Femur (tissue), 1 donor: ENCODE results near the gene FOXL2NB.
A peak's percentile ranks its signal among the peaks of the same experiment; 100 is the strongest.

Source experiments
- DNase-seq: peaks from one replicate; pipeline ENCODE4 v3.0.0-alpha.2; 2017

Gene FOXL2NB

DNA sequence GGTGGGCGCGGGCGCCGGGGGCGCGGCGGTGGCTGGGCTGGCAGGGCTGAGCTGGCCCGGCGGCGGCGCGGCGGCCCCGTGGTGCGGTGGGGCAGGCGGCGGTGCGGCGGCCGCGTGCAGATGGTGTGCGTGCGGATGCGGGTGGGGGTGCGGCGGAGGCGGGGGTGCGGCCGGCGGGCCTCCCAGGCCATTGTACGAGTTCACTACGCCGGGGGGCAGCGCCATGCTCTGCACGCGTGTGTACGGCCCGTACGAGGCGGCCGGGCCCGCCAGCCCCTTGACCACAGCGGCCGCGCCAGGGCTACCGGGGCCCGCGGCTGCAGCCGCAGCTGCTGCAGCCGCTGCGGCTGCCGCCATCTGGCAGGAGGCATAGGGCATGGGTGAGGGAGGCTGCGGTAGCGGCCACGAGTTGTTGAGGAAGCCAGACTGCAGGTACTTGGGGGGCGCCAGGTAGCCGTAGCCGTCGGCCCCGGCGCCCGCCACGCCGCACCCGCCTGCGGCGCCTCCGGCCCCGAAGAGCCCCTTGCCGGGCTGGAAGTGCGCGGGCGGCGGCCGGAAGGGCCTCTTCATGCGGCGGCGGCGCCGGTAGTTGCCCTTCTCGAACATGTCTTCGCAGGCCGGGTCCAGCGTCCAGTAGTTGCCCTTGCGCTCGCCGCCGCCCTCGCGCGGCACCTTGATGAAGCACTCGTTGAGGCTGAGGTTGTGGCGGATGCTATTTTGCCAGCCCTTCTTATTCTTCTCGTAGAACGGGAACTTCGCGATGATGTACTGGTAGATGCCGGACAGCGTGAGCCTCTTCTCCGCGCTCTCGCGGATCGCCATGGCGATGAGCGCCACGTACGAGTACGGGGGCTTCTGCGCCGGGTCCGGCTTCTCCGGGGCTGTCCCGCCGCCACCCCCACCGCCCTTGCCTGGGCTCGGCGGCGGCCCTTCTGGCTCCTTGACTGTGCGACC is 1.0 kb upstream of the FOXL2NB start:
- DNase-seq, result no peak

DNA sequence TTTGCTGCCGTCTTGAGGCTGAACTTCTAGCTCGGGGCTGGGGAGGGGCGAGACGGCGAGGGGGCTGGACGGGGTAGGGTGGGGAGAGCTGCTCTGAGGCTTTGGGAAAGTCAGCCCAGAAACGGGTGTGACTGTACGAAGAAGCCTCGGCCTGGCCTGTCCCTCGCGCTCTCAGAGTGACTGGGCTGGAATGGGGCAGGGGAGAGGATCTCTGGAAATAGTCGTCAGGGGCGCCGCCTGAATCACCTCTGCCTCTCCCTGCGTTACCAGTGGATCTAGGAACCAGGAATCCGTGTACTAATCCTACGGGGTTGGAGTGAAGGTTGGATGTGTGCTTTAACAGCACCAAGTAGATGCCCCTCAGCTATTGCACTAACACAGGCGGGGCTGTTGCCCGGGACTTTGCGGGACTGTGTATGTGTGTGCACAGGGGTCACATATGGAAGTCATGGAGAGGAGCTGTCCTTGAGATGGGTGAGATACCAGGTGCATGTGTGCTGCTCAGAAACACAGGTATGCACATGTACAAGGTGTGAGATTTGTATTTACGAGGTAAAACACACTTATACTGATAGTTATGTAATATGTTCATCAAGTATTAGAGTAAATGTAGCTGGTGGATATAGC is 591 bp downstream of the FOXL2NB start:
- DNase-seq, result no peak

DNA sequence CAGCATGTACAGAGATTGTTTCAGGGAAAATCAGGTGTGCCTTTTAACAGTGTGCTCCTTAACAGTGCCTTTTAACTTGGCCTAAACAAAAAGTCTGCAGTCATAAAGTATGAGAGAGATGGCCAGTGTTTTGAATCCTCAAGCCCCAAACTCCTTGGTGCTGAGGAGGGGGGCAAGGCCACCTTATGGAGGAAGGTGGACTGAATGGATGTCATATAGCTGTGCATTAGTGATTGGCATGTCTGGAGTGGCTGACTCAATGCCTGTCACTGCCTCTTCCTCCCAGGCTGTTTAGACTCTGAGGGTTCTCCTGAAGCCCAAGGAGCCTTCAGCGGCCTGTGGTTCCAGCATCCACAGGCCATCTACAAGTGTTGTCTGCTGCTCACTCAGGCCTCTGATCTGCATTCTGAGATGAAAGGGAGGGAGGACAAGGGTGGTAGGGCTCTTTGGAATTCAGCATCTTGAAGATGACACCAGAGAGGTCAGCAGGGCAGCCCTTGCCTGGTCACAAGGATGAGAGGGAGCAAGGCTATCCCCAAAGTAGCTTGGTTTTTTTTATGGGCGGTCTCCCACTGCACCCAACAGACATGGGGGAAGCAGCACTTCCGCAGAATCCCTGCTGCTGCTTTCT is 1.5 kb downstream of the FOXL2NB start:
- no peak for DNase-seq

DNA sequence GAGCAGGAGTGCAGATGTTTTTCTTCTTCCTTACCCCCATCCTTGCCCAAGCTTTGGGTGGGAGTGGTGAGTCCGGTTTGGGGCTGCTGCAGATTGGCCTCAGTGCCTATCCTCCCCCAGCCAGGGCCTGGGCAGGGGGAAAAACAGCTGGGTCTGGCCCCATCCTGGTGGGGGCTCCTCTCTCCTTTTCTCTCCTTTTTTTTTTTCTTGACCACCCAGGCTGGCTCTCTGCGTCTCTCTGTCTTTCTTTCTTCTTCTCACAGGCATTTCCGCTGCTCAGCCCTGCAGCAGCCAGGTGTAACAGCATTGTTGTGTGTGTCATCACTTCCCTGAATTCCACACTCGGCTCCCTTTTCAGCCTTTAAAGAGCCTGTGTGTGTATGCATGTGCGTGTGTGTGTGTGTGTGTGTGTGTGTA is 2.0 kb downstream of the FOXL2NB start:
- DNase-seq, result no peak

DNA sequence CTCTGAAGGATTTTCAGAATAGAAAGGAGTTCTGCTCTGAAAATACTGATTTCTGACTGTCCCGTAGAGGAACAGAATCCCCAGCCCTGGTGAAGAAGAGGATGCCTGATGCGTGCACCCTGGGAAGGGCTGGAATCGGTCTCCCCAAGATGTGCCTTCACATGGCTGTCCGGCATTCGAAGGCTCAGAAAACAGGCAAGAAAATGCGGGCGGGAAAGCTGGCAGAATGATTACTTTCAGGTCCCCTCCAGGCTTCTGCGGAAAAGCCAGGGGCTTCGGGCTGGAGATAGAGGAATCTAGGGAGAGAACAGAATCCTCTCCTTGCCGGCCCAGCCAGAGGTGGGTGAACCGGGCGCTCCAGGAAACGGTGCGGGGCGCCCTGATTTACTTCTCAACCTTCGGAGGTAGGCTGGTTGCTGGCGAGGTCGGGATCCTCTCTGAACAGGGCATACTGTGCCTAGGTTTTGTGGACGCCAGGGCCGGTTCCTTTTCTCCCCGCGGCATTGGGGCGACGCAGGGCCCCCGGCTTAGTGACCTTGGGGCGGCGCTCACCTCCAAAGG is 2.5 kb downstream of the FOXL2NB start:
- DNase-seq, result no peak

DNA sequence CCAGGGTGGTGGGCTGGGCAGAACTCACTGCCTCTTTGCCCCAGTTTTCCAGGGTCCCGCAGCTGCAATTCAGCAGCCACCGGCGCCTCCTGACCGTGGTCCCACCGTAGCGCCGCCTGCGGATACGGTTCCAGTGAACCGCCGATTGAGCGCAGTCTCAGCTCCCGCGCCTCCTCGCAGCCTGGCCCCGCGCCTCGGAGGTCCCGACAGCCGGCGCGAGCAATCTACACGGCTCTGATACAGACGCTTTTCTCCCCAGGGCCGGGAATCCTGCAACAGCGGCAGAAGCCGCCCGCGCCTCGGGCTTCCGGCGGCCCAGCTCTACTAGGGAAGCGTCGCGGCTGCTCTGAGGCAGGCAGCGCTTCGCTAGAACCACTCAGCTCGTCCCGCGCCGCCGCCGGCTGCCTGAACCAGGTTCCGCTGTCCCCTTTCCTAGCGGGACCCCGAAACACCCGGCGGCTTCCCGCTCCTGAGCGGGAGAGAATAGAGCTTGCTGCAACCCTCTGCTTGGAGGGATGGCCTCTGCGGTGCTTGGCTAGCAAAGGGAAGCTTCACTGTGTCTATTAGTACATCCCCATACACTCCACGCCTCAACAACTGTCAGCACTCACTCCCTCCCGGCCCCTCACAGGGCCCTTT is 3.1 kb downstream of the FOXL2NB start:
- peak; percentile 47 for DNase-seq

DNA sequence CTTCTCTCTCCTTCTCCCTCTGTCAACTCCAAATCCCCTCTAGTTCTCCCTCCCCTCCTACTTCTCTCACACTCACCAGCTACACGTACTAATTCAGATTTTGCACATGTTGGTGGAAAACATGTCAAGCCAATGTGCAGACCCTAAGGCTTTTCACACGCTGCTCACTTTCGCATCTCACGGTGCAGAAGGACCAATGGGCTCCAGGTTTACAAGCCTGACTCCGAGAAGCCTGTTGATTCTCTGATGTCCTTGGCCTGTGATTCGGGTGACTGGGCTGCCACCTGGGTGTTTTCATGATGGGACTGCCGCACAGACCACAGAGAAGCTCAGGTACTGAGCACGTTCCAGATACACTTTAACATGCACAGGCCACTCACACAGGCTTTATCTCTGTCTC is 3.7 kb downstream of the FOXL2NB start:
- DNase-seq, result no peak

DNA sequence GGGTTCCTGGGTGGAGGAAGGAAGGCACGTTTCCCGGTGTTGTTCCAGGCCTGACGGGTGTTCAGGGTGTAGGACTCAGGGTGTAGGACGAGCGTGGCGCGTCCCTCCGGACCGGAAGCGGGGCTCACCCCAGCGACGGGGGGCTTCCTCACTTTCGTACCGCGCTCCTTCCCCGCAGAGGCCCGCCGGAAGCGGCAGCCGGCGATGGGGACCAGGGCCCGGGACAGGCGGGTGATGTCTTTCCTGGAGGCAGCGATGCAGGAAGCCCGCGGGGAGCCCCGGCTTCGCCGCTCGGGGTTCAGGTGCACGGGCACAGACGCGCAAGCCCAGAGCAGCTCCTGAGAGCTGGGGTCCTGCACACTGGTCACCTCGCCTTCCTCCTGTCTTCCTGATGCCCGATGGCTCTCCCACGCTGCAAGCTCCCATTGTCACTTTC is 13.4 kb downstream of the FOXL2NB start:
- no peak for DNase-seq

DNA sequence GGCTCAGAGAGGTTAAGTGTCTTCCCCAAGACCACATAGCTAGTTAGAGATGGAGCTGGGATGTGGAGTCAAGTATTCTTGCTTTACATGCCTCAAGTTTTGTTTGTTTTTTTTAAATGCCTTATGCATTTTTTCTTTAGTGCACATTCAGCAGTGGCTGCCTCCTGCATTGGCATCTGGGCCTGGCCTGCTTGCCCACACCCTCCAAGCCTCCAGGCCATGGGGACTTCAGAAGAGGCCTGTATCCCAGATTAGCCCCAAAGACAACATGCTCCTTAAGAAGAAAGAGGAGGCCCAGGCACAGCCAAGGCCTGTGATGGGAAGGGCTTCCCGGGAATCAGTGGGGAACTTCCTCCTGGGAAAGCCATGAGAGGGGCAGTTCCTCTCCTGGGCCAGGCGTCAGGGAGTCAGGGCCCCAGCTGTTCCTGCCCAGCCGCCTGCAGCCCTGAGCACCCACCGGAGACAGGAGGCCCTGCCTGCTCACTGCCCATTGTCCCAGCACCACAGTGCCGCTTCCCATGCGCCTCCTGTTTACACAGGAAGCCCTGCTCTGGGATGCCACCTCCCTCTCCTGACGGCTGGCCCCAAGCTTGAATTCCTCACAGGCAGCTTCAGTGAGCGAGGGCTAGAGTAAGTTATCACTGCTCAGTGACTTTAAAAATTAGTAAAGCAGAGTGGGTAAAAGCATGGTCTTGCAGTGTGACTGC is 16.0 kb downstream of the FOXL2NB start:
- DNase-seq, result no peak

DNA sequence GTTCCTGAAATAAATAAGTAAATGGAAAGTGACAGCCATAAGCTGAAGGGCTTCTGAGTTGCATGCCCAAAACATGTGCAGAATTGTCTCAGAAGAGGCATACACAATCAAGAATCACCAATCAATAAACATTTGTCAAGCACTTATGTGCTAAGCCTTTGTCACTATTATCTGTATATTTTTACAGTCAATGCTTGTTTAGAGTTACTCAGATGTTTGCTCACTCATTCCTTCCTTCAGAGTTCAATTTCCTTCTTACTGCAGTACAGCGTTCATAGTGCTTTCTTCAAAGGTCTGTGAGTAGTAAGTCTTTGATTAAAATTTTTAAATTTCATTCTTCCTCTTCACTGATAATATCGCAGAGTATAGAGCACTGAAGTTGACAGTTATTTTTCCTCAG is 17.2 kb downstream of the FOXL2NB start:
- no peak for DNase-seq

DNA sequence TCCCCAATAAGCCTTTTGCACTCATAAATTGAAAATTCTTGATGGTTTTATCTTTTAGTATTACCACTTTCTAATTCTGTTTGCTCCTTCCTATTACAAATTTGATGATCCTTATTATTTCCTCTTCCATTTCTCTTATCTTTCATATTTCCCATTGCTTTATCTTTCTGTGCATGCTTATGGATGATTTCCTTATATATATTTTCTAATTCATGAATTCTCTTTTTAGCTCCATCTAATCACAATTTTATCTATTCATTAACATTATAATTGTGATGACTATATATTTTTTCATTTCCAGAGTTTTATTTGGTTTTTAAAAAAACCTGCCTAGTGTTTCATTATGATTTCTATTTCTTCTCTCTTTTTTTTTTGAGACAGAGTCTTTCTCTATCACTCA is 17.9 kb downstream of the FOXL2NB start:
- DNase-seq, result no peak

DNA sequence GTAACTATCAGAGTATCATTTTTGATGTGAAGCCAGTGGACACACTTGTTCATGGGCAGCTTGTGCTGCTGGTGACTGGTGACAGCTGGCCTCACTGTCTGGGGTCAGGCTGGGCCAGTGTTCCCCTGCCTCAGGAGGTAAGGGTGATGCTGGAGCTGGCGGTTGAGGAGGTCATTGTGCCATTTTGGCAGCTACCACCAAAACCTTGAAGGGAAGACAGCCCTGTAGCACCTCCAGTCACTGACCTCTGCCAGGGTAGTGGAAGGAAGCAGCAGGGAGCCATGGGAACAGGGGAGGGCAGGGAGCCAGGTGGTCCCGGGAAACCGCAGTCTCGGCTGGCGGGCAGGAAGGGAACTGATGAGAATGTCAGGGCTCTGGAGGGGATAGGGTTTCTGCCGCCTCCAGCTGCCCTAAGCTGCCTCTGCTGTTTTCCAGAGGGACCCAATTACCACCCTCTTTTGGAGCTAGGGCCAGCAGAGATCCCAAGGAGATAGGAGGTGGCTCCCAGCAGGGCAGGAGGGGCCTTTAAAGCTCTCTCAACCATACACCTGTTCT is 24.8 kb downstream of the FOXL2NB start:
- no peak for DNase-seq

DNA sequence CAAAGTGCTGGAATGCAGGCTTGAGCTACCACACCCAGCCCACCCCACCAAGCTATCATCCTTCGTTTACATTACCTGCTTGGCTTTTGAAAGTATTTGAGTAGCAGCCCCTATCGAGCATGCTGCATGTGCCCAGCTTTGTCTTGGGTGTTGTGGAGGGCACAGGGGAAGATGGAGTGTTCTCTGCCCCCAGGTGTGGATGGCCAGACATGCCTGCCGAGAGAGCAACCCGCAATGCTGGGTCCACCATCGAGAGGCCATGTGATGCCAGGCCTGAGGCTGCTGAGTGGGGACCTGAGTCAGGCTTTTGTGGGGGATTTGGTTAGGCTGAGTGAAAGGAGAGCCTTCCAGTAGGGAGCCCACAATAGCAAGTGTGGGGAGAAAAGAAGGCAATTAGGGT is 25.9 kb downstream of the FOXL2NB start:
- DNase-seq, result no peak

DNA sequence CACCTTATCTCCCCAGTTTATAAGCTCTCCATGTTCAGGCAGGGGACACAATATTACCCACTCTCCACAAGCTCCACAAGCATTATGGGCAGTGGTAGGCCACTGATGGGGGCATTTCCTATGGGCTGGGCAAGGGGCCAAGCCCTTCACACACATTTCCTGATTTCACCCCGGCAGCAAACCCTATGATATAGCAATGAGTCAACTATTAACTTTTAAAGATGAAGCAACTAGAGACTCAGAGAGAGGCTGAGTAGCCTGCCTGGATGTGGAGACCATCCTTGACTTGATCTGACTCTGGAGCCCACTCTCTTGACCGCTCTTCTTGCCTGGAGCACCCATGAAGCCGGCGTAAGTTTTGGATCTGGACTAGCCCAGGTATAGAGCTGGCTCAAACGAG is 27.4 kb downstream of the FOXL2NB start:
- DNase-seq, result no peak

DNA sequence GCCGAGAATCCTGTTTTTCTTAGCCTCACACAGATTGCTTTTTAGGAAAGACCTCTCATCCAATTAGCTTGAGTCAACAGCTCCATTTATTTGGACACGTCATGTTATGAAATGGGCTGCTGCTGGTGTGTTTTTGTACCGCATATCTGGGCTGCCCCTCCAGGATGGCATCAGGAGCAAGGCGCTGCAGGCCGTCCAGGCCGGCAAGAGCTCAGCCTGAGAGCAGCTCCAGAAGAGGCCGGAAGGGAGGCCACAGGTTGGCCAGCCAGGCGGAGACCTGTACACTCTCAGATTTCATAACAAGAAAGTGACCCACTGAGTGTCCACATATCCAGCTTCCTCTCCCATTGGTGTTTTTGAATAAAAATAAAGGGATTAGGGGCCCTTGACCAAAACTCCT is 28.3 kb downstream of the FOXL2NB start:
- DNase-seq, result no peak

DNA sequence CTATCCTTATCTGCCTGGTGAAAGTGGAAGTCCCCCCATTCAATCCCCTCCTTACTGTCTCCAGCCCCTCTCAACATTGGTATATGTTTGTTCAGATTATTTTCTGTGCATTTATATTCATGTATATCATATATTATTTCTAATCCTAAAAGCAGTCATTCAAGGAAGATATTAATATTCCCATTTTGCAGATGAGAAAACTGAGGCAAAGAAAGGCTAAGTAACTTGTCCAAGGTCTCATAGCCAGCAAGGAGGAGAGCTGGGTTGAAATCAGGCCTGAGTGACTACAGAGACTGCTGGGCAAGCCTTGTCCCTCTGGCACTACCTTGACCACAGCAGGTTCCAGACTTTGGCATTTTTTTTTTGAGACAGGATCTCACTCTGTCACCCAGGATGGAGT is 29.0 kb downstream of the FOXL2NB start:
- DNase-seq, result no peak

DNA sequence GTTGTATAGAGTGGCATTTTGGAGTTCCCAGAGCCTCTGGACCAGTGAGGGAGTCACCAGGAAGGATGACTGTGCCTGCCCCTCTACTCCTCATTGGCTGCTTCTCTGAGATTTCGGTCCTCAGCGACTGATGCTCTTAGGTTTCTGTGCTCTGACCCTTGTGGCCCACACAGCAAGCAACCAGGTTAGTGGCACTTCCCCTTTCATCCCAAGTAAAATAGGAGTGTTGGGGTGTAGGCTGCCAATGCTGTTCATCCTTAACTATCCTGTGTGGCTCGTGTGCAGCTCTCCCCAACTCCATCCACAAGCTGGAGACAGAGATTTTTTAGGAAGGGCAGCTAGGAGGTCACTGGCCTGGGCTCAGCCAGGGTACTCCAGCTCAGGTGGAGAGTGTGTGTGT is 37.8 kb downstream of the FOXL2NB start:
- no peak for DNase-seq

DNA sequence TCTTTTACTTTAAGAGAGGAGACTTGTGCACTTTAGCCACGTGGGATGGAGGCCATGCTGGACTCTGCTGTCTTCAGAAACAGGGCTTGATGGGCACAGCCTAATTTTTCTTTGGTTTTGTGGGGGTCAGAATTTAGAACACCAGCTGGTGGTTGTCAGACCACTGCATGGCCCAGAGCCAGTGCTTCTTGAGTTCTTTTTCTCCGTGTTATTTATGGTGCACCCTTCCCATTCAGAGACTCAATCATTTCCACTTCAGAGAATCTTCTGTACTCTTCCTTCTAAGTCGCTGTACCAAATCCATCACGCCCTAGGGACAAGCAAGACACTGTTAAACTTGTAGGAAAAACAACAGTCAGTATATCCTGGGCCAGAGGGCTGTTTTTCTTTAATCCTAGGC is 38.9 kb downstream of the FOXL2NB start:
- DNase-seq, result no peak

DNA sequence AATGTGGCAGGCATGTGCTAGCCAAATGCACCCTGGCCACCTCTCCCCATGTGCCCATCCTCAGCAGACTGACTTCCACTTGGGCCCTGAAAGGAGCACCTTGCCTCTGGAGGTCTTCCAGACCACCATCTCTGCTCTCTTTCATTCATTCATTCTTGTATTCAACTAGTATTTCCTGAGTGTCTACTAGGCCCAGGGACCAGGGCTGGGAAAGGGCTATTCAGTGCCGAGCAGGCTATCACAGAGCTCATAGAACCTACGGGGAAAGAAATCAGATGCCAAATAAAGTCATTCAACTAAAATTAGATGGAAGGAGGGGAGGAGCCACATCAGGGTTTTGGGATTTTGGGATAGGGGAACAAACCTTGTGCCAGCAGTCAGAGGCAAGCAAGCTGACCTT is 40.2 kb downstream of the FOXL2NB start:
- no peak for DNase-seq

DNA sequence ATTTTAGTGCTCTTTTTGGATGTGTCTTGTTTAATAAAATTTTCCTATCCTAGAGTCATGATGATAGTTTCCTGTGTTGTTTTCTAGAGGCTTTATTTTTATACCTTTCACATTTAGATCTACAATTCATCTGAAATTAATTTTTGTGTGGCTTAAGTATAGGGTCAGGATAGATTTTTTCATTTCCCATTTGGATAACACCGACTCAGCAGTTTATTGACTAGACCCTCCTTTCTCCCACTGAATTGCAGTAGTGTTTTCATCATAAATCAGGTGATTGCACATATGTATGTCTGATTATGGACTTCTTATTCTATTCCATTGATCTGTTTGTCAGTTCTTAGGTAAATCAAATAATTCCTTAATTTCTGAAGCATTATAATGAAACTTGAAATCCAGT is 48.7 kb downstream of the FOXL2NB start:
- DNase-seq, result no peak
